Activated T-helper 17 cell treated with anti-CD3 and anti-CD28 coated beads, Interleukin-2, amount 50 U/mL, for 72 hours (primary cell): Measurements from ENCODE around the gene FRMD5. TPM values are rescaled to one million over a fixed set of nuclear protein-coding genes. Genes with fewer than 3 reads are reported as not detected.
A peak's percentile ranks its signal among the peaks of the same experiment; 100 is the strongest.

Experiments
- ATAC-seq: fragments of 150-1000 bp; cut with Tn5 transposase; replicated peaks from 2 replicates; pipeline ENCODE4 v1.10.0; 2021; ENCODE audit warnings: mild to moderate bottlenecking, moderate library complexity
- H3K27ac Mint-ChIP-seq: one replicate; pipeline ENCODE4 v1.8.0; 2022; ENCODE audit warnings: mixed read lengths
- H3K27me3 Mint-ChIP-seq: one replicate; pipeline ENCODE4 v1.8.0; 2022; ENCODE audit warnings: mixed read lengths
- H3K36me3 Mint-ChIP-seq: one replicate; pipeline ENCODE4 v1.8.0; 2022; ENCODE audit warnings: low read depth, mild to moderate bottlenecking, mixed read lengths
- H3K4me1 Mint-ChIP-seq: one replicate; pipeline ENCODE4 v1.8.0; 2022; ENCODE audit warnings: mixed read lengths
- H3K4me3 Mint-ChIP-seq: one replicate; pipeline ENCODE4 v1.8.0; 2022; ENCODE audit warnings: mild to moderate bottlenecking, mixed read lengths
- H3K9me3 Mint-ChIP-seq: one replicate; pipeline ENCODE4 v1.8.0; 2022; ENCODE audit warnings: mixed read lengths
- total RNA-seq, 2 donors: library from RNA; stranded (reverse); gene quantifications; one replicate each; pipeline ENCODE4 v1.2.3, GENCODE V29; 2022

Gene FRMD5
- total RNA-seq, 2 donors from 2014 or later: 0.26 to 0.66 TPM

GRCh38 chr15:43941071-43941470, 254.0 kb downstream of the FRMD5 start:
- no peaks in the 10 kb centered on the region for H3K4me1 Mint-ChIP-seq
- no peak for ATAC-seq
- H3K36me3 Mint-ChIP-seq: no peaks in the 10 kb centered on the region
- H3K27me3 Mint-ChIP-seq: peaks cover 9% of the 10 kb centered on the region
- H3K27ac Mint-ChIP-seq: no peak overlapping the region
- H3K4me3 Mint-ChIP-seq: no peak overlapping the region
- no peaks in the 10 kb centered on the region for H3K9me3 Mint-ChIP-seq

GRCh38 chr15:43939070-43939469, 256.0 kb downstream of the FRMD5 start:
- Mint-ChIP-seq H3K4me3 (no peak overlapping the region), H3K36me3 (no peaks in the 10 kb centered on the region), H3K27me3 (peaks cover 13% of the 10 kb centered on the region), H3K27ac (no peak overlapping the region), H3K9me3 (no peaks in the 10 kb centered on the region), H3K4me1 (no peaks in the 10 kb centered on the region)
- ATAC-seq: no peak

- H3K9me3 Mint-ChIP-seq: no peaks in the 10 kb centered on the region
- no peak overlapping the region for H3K4me3 Mint-ChIP-seq
- no peaks in the 10 kb centered on the region for H3K36me3 Mint-ChIP-seq
- ATAC-seq: no peak
- no peaks in the 10 kb centered on the region for H3K4me1 Mint-ChIP-seq
- no peak overlapping the region for H3K27ac Mint-ChIP-seq
- H3K27me3 Mint-ChIP-seq: peaks cover 19% of the 10 kb centered on the region
These were observed 260.6 kb downstream of the FRMD5 start for GRCh38 chr15:43934480-43934879.

GRCh38 chr15:43932907-43933306, 262.2 kb downstream of the FRMD5 start:
- Mint-ChIP-seq H3K36me3 (no peaks in the 10 kb centered on the region), H3K4me1 (no peaks in the 10 kb centered on the region), H3K27me3 (peaks cover 19% of the 10 kb centered on the region), H3K27ac (no peak overlapping the region), H3K9me3 (no peaks in the 10 kb centered on the region), H3K4me3 (no peak overlapping the region)
- no peak for ATAC-seq

GRCh38 chr15:43931790-43932435, 263.2 kb downstream of the FRMD5 start:
- H3K4me1 Mint-ChIP-seq: no peaks in the 10 kb centered on the region
- H3K27ac Mint-ChIP-seq: no peak overlapping the region
- no peaks in the 10 kb centered on the region for H3K9me3 Mint-ChIP-seq
- no peak for ATAC-seq
- no peaks in the 10 kb centered on the region for H3K36me3 Mint-ChIP-seq
- peaks cover 19% of the 10 kb centered on the region for H3K27me3 Mint-ChIP-seq
- H3K4me3 Mint-ChIP-seq: no peak overlapping the region

GRCh38 chr15:43931119-43931518, 264.0 kb downstream of the FRMD5 start:
- peaks cover 15% of the 10 kb centered on the region for H3K27me3 Mint-ChIP-seq
- H3K9me3 Mint-ChIP-seq: no peaks in the 10 kb centered on the region
- H3K36me3 Mint-ChIP-seq: no peaks in the 10 kb centered on the region
- H3K27ac Mint-ChIP-seq: no peak overlapping the region
- H3K4me1 Mint-ChIP-seq: no peaks in the 10 kb centered on the region
- no peak for ATAC-seq
- H3K4me3 Mint-ChIP-seq: no peak overlapping the region

GRCh38 chr15:43930556-43930955, 264.5 kb downstream of the FRMD5 start:
- H3K36me3 Mint-ChIP-seq: no peaks in the 10 kb centered on the region
- H3K4me1 Mint-ChIP-seq: no peaks in the 10 kb centered on the region
- no peak overlapping the region for H3K27ac Mint-ChIP-seq
- no peaks in the 10 kb centered on the region for H3K9me3 Mint-ChIP-seq
- H3K27me3 Mint-ChIP-seq: peaks cover 15% of the 10 kb centered on the region
- no peak for ATAC-seq
- H3K4me3 Mint-ChIP-seq: no peak overlapping the region

DNA sequence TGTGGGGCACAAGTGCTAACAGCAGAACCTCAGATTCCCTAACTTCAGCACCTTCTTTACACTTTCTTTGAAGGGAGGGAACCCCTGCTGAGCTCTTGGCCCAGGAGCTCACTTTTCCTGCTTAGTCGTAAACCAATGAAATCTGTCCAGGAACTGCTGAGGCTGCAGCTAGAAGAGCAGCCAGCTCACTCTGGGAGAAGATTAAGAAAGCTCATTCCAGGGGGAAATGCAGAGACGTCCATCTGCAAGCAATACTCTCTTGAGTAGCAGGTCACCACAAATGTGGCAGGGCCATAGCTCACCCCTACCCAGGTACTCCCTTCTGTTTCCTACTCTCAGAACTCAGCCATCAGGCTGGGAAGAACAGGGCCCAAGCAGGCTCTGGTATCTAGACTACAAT, 265.0 kb downstream of the FRMD5 start:
- H3K9me3 Mint-ChIP-seq: no peaks in the 10 kb centered on the region
- no peak for ATAC-seq
- H3K4me3 Mint-ChIP-seq: no peak overlapping the region
- no peak overlapping the region for H3K27ac Mint-ChIP-seq
- H3K27me3 Mint-ChIP-seq: peaks cover 15% of the 10 kb centered on the region
- H3K4me1 Mint-ChIP-seq: no peaks in the 10 kb centered on the region
- H3K36me3 Mint-ChIP-seq: no peaks in the 10 kb centered on the region

GRCh38 chr15:43928152-43928551, 266.9 kb downstream of the FRMD5 start:
- ATAC-seq: no peak
- H3K27me3 Mint-ChIP-seq: peaks cover 7% of the 10 kb centered on the region
- no peak overlapping the region for H3K4me3 Mint-ChIP-seq
- H3K9me3 Mint-ChIP-seq: no peaks in the 10 kb centered on the region
- H3K4me1 Mint-ChIP-seq: no peaks in the 10 kb centered on the region
- H3K36me3 Mint-ChIP-seq: no peaks in the 10 kb centered on the region
- H3K27ac Mint-ChIP-seq: no peak overlapping the region

DNA sequence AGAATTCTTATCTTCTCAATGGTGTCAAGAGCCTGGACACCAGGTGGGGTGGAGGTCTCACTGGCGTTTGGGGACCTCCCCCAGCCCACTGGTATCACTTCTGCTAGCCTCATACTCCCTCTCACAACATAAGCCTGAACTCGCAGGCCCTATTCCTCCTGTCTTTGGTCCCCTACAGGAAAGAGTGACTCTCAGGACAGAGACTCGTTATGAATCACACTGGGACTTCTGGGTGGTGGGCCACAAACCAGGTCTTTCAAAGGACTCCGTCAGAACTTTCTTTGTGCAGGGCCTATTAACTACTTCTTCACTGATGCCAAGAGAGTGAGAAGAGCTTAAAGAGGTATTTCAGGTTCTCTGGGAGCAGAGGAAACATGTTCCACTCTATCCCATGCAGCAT, 267.9 kb downstream of the FRMD5 start:
- Mint-ChIP-seq H3K4me3 (no peak overlapping the region), H3K9me3 (no peaks in the 10 kb centered on the region), H3K27ac (no peak overlapping the region), H3K27me3 (peaks cover 3% of the 10 kb centered on the region), H3K4me1 (no peaks in the 10 kb centered on the region), H3K36me3 (no peaks in the 10 kb centered on the region)
- ATAC-seq: peak; percentile 40

DNA sequence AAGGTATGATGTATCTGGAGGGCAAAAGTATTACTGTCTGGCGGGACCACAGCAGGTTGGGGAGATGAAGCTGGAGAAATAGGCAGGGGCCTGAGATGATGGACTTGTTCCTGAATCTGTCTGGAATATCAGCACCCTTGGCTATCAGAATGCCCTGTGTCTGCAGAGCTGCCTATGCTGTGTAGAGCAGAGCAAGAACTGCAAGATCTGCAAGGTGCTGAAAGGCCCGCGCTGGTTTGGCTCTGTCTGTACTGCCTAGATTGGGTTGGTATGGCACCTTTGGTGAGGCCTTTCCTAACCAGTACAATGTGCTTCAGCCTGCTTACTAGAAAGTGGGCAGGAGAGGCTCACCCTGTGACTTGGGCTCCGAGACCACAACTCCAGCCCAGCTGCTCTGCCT, 271.5 kb downstream of the FRMD5 start:
- H3K36me3 Mint-ChIP-seq: no peaks in the 10 kb centered on the region
- no peaks in the 10 kb centered on the region for H3K9me3 Mint-ChIP-seq
- no peaks in the 10 kb centered on the region for H3K27me3 Mint-ChIP-seq
- no peak overlapping the region for H3K27ac Mint-ChIP-seq
- ATAC-seq: no peak
- H3K4me3 Mint-ChIP-seq: no peak overlapping the region
- H3K4me1 Mint-ChIP-seq: no peaks in the 10 kb centered on the region

GRCh38 chr15:43922021-43922420, 273.1 kb downstream of the FRMD5 start:
- Mint-ChIP-seq H3K27me3 (no peaks in the 10 kb centered on the region), H3K9me3 (no peaks in the 10 kb centered on the region), H3K4me3 (no peak overlapping the region), H3K4me1 (no peaks in the 10 kb centered on the region), H3K36me3 (no peaks in the 10 kb centered on the region), H3K27ac (no peak overlapping the region)
- ATAC-seq: no peak

GRCh38 chr15:43920815-43921214, 274.3 kb downstream of the FRMD5 start:
- H3K9me3 Mint-ChIP-seq: no peaks in the 10 kb centered on the region
- no peaks in the 10 kb centered on the region for H3K4me1 Mint-ChIP-seq
- H3K36me3 Mint-ChIP-seq: no peaks in the 10 kb centered on the region
- ATAC-seq: no peak
- H3K4me3 Mint-ChIP-seq: no peak overlapping the region
- H3K27ac Mint-ChIP-seq: no peak overlapping the region
- H3K27me3 Mint-ChIP-seq: no peaks in the 10 kb centered on the region

DNA sequence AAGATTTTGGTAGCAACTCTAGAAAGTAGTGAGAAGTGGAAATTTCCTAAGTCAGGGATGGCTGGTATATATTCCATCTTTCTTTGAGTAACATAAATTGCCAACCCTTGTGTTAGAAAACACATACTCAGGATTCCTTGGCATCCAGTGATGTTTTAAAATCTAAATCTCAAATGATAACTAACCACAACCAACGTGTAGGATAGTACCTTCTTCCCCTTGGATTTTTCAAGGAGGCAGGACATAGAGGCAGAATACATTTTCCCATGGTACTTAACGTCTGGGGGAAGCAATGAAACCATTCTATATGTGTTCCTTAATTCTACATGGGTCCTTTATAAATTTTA, 274.8 kb downstream of the FRMD5 start:
- ATAC-seq: no peak
- Mint-ChIP-seq H3K36me3 (no peaks in the 10 kb centered on the region), H3K4me3 (no peak overlapping the region), H3K27me3 (no peaks in the 10 kb centered on the region), H3K27ac (no peak overlapping the region), H3K4me1 (no peaks in the 10 kb centered on the region), H3K9me3 (no peaks in the 10 kb centered on the region)

DNA sequence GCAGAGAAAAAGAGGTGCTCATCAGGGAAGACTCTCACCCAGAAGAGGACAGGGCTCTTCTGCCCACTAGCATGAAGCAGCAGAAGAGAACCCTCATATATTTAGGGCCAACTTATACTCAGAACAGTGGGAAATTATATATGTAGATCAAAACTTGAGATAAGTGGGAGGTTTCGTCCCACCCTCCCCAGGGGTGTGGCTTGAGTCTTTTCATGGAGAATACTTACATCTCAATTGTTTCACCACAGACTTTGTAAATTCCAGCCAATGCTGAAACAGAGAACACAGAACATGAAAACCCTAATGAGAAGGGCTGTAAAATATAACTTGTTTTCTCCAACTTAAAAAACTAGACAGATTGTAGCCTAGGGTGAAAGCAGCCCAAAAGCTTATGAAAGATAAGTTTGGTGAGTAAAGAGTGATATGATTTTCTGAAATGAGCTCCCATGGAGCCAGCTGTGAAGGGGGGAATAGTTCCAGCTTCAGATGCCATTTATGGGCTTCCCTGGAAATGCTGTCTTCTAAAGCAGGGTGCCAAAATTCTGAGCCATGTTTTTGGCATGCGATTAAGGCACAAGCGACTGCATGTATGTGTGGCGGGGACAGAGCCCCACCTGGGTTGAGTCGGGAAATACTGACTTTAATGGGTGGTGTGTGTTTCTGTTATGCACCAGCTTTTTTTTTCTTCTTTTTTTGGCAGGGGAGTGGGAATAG, 275.4 kb downstream of the FRMD5 start:
- Mint-ChIP-seq H3K36me3 (no peaks in the 10 kb centered on the region), H3K4me1 (no peaks in the 10 kb centered on the region), H3K27ac (no peak overlapping the region), H3K4me3 (no peak overlapping the region), H3K27me3 (no peaks in the 10 kb centered on the region), H3K9me3 (no peaks in the 10 kb centered on the region)
- ATAC-seq: no peak
